HUES64 (cell line): ENCODE results near the gene POU2F3.
A peak's percentile ranks its signal among the peaks of the same experiment; 100 is the strongest.

Experiments used
- H3K27ac ChIP-seq: 2 replicates; pipeline ENCODE4 v1.7.0; 2013; ENCODE audit warnings: low read depth, low read length, inconsistent platforms
- H3K27me3 ChIP-seq: 2 replicates; pipeline ENCODE4 v1.6.1; 2013; ENCODE audit warnings: mild to moderate bottlenecking, low read length; ENCODE audit not compliant: insufficient read depth
- H3K36me3 ChIP-seq: 2 replicates; pipeline ENCODE4 v1.6.1; 2013; ENCODE audit warnings: mild to moderate bottlenecking, low read length; ENCODE audit not compliant: insufficient read depth
- H3K4me1 ChIP-seq: 2 replicates; pipeline ENCODE4 v1.6.1; 2013; ENCODE audit warnings: mild to moderate bottlenecking, low read length, moderate library complexity; ENCODE audit not compliant: insufficient read depth
- H3K4me3 ChIP-seq: 2 replicates; pipeline ENCODE4 v1.5.1; 2013; ENCODE audit warnings: mild to moderate bottlenecking, low read length, moderate library complexity
- H3K9ac ChIP-seq: 2 replicates; pipeline ENCODE4 v1.6.1; 2013; ENCODE audit warnings: mild to moderate bottlenecking, low read depth, low read length
- H3K9me3 ChIP-seq: 2 replicates; pipeline ENCODE4 v1.6.1; 2013; ENCODE audit warnings: low read depth, low read length; ENCODE audit not compliant: insufficient read depth
- WGBS: fragments of 150-250, 120-280 bp; methylation state at CpG from one replicate; pipeline ENCODE4 v1.1.7; 2013; ENCODE audit warnings: missing lambda C conversion rate; 5-methylcytosine and 5-hydroxymethylcytosine counted together

The POU2F3 gene

DNA sequence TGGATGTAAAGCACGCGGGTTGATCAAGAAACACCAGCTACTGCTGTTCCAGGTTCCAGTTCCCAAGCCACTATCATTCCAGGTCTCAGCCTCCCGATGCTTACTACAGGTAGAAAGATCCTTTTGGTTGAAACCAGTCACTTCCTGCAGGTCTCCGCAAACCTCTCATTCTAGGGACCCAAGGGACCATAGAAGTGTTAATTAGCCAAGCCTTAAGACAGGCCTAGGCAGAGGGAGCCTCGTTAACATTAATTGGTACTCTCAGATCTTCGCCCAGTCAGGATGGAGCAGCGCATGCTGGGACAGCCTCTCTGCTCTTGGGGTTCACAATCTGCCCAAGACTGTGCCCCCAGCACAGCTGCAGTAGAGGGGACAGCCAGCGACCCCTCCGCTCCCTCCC lies 40.3 kb upstream of the POU2F3 start:
- 50% methylated on average over 7 of the region's 9 CpGs for WGBS
- Histone ChIP-seq H3K9ac (no peak overlapping the region), H3K27ac (no peak overlapping the region), H3K4me3 (no peak overlapping the region), H3K4me1 (peaks cover 35% of the 10 kb centered on the region), H3K9me3 (no peaks in the 10 kb centered on the region), H3K27me3 (peaks cover 84% of the 10 kb centered on the region), H3K36me3 (no peaks in the 10 kb centered on the region)

- 47% methylated on average over 1 of the region's 1 CpG for WGBS
- H3K9ac ChIP-seq, result no peak overlapping the region
- H3K27me3 ChIP-seq, result peaks cover 86% of the 10 kb centered on the region
- H3K4me1 ChIP-seq, result peaks cover 33% of the 10 kb centered on the region
- H3K27ac ChIP-seq, result no peak overlapping the region
- no peak overlapping the region for H3K4me3 ChIP-seq
- H3K36me3 ChIP-seq, result no peaks in the 10 kb centered on the region
- H3K9me3 ChIP-seq, result no peaks in the 10 kb centered on the region
These were observed 39.3 kb upstream of the POU2F3 start for GRCh38 chr11:120200677-120201076.

DNA sequence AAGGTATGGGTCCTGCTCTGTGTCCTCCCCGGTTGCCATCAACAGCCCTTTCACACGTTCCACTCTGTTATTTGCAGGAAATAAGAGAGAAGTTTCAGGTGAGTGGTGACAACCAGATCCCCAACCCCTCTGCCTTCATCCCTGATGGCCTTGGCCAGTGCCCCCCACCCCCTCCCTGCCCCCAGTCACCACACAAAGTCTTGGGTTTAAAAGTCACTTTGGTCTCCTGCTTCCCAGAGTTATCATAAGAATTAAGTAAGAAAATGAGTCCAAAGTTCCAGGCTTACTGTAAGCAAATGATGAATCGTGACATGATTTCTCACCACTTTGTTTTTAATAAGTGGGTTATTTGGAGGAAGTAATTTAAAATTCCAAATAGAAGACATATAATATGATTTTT lies 38.3 kb upstream of the POU2F3 start:
- no peak overlapping the region for H3K27ac ChIP-seq
- WGBS, result 75% methylated on average over 2 of the region's 3 CpGs
- H3K4me1 ChIP-seq, result peaks cover 25% of the 10 kb centered on the region
- H3K9ac ChIP-seq, result no peak overlapping the region
- H3K27me3 ChIP-seq, result peaks cover 84% of the 10 kb centered on the region
- H3K36me3 ChIP-seq, result no peaks in the 10 kb centered on the region
- no peak overlapping the region for H3K4me3 ChIP-seq
- no peaks in the 10 kb centered on the region for H3K9me3 ChIP-seq

GRCh38 chr11:120203626-120204025 lies 36.3 kb upstream of the POU2F3 start:
- Histone ChIP-seq H3K9ac (no peak overlapping the region), H3K4me1 (peaks cover 10% of the 10 kb centered on the region), H3K36me3 (no peaks in the 10 kb centered on the region), H3K4me3 (no peak overlapping the region), H3K27me3 (peaks cover 88% of the 10 kb centered on the region), H3K27ac (no peak overlapping the region), H3K9me3 (no peaks in the 10 kb centered on the region)
- 92% methylated on average over 4 of the region's 4 CpGs for WGBS

GRCh38 chr11:120205596-120206161 lies 34.3 kb upstream of the POU2F3 start:
- Histone ChIP-seq H3K4me1 (peaks cover 8% of the 10 kb centered on the region), H3K27ac (no peak overlapping the region), H3K9me3 (no peaks in the 10 kb centered on the region), H3K9ac (no peak overlapping the region), H3K4me3 (no peak overlapping the region), H3K27me3 (peaks cover 86% of the 10 kb centered on the region), H3K36me3 (no peaks in the 10 kb centered on the region)
- 87% methylated on average over 7 of the region's 7 CpGs for WGBS

- Histone ChIP-seq H3K36me3 (no peaks in the 10 kb centered on the region), H3K27me3 (peaks cover 83% of the 10 kb centered on the region), H3K4me3 (no peak overlapping the region), H3K9me3 (no peaks in the 10 kb centered on the region), H3K9ac (no peak overlapping the region), H3K27ac (no peak overlapping the region), H3K4me1 (peaks cover 8% of the 10 kb centered on the region)
- 94% methylated on average over 7 of the region's 7 CpGs for WGBS
These were observed 32.4 kb upstream of the POU2F3 start for GRCh38 chr11:120207512-120207911.

GRCh38 chr11:120208001-120208441 lies 31.9 kb upstream of the POU2F3 start:
- H3K9ac ChIP-seq, result no peak overlapping the region
- no peak overlapping the region for H3K4me3 ChIP-seq
- no peak overlapping the region for H3K27ac ChIP-seq
- H3K9me3 ChIP-seq, result no peaks in the 10 kb centered on the region
- 83% methylated on average over 13 of the region's 13 CpGs for WGBS
- peaks cover 85% of the 10 kb centered on the region for H3K27me3 ChIP-seq
- peaks cover 13% of the 10 kb centered on the region for H3K4me1 ChIP-seq
- no peaks in the 10 kb centered on the region for H3K36me3 ChIP-seq

- WGBS, result 57% methylated on average over 6 of the region's 6 CpGs
- Histone ChIP-seq H3K4me1 (peaks cover 17% of the 10 kb centered on the region), H3K27ac (no peak overlapping the region), H3K36me3 (no peaks in the 10 kb centered on the region), H3K4me3 (no peak overlapping the region), H3K27me3 (peaks cover 90% of the 10 kb centered on the region), H3K9me3 (no peaks in the 10 kb centered on the region), H3K9ac (no peak overlapping the region)
These were observed 31.2 kb upstream of the POU2F3 start for GRCh38 chr11:120208777-120209176.

DNA sequence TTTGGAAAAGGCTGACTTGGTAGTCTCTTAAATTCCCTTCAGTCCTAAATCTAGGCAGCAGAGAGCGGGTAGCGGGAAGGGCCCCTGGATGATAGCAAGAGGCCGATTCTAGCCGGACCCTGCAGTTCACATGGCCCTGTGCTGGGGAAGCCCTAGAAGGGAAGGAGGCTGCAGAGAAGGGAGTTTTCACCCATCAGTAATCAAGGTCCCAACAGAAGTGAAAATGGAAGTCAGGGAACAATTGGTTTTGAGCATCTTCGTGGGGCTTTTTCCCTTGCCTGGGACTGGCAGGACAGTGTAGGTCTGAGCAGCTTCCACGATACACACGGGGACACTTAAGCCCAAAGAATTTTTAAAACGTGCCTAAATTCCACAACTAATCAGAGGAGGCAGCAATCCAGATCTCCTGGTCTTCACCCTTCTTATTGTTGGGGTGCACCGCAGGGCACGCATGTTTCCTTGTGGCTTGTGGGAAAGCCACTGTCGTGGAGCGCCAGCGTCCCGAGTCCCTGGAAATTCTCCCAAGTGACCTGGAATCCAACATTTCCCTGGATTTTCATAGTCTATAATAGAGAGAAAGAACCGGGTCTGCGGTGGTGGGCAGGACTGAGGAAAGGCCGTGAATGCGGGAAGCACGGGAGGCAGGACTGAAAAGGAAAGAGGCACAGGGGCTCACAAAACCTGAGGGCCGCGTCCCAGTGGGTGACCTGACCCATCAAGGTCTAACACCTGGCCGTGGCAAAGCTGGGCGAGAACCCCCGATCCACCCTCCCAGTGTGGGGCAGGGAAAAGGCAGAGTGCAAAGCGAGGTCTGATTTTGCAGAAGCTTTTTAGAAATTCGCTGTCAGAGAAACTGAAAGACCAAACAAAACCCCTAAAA lies 30.0 kb upstream of the POU2F3 start:
- WGBS, result 22% methylated on average over 24 of the region's 26 CpGs
- peaks cover 17% of the 10 kb centered on the region for H3K4me1 ChIP-seq
- no peaks in the 10 kb centered on the region for H3K9me3 ChIP-seq
- H3K27me3 ChIP-seq, result peaks cover 94% of the 10 kb centered on the region
- no peaks in the 10 kb centered on the region for H3K36me3 ChIP-seq
- H3K4me3 ChIP-seq, result peak overlapping the region; percentile 54
- H3K9ac ChIP-seq, result no peak overlapping the region
- H3K27ac ChIP-seq, result no peak overlapping the region

DNA sequence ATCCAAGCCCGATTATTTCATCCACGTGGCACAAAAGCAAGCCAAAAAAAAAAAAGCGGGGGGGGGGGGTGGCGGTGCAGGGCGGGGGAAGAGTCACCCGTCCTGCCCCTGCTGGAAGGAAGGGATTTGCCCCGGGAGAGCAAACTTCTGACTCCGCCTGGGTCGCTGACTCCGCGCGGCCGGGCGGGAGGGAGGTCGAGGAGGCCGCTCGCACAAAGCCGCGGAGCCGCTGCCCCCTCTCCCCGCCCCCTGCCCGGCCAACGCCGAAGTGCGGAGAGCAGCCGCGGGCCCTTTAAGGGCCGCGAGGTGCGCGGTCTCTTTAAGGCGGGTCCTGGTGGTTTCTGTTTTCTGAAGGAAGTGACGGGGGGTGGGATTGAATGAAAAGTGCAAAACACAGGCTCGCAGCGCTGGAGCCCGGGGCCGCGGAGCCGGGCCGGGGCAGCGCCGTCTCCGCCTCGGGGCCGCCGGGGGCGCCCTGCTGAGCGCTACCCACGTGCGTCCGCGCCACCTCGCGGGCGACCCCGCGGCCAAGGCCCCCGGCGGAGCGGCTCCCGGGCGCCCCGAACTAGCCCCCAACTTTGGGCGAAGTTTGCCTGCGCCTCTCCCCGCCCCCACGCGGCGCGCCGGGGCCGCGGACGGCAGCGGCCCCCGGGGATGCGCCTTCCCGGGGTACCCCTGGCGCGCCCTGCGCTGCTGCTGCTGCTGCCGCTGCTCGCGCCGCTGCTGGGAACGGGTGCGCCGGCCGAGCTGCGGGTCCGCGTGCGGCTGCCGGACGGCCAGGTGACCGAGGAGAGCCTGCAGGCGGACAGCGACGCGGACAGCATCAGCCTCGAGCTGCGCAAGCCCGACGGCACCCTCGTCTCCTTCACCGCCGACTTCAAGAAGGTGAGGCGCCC lies 29.1 kb upstream of the POU2F3 start, which contains the start of gene OAF:
Gene OAF, plus strand, starts transcription at position 407 of the 896 bp plus-strand sequence. Its CDS starts 248 bp downstream, at position 655.
- H3K27ac ChIP-seq, result no peak within 1 kb of the TSS
- no peaks in the 10 kb centered on the region for H3K36me3 ChIP-seq

More for the DNA sequence above, 29.1 kb upstream of the POU2F3 start, which contains the start of gene OAF:
- Histone ChIP-seq H3K9ac (no peak within 1 kb of the TSS; the same call in 1 of the 2 replicates), H3K4me1 (peaks cover 17% of the 10 kb centered on the region), H3K4me3 (peak within 1 kb of the TSS; percentile 54), H3K9me3 (no peaks in the 10 kb centered on the region), H3K27me3 (peaks cover 95% of the 10 kb centered on the region)
- WGBS, result under 1% methylated on average over 103 of the region's 108 CpGs
